ENCODE data around the gene ERBB2.

ERBB2 gene

DNA sequence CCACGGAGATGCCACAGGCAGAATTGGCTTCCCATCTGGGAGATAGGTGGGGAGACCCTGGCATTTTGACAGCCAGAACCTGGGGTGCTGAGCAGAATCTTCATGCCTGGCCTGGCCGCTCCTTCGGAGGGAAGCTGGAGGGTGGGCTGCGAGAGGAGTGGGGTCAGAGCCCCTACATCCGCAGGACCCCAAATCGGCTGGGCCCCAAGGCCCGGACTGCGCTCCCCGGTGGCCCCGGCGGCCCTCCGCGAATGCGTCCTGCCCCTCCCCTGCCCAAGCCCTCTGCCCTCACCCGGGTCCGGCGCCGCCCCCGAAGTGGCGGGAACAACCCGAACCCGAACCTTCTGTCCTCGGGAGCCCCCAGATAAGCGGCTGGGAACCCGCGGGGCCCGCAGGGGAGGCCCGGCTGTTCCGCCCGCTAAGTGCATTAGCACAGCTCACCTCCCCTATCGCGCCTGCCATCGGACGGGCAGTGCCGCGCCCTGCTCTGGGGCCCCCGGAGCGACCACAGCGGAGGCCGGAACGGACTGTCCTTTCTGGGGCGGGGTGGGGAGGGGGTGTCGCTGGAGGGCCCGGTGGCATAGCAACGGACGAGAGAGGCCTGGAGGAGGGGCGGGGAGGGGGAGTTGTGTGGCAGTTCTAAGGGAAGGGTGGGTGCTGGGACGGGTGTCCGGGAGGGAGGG, 32.5 kb upstream of the ERBB2 start:
- peak overlapping the region; percentile 52 for H3K4me3 ChIP-seq (ENCODE audit: low read length)
- H3K36me3 ChIP-seq (ENCODE audit: control insufficient read depth, low read depth, low read length) = no peaks in the 10 kb centered on the region
- H3K9me3 ChIP-seq (ENCODE audit: control insufficient read depth, low read depth, low read length) = no peaks in the 10 kb centered on the region
- no peak overlapping the region for H3K27ac ChIP-seq (ENCODE audit: low read length)
- H3K9ac ChIP-seq (ENCODE audit: low read length) = no peak overlapping the region
- peaks cover 31% of the 10 kb centered on the region for H3K27me3 ChIP-seq (ENCODE audit: control insufficient read depth, insufficient read depth, low read length)
- peaks cover 19% of the 10 kb centered on the region for H3K4me1 ChIP-seq (ENCODE audit: control insufficient read depth, low read depth, low read length)

DNA sequence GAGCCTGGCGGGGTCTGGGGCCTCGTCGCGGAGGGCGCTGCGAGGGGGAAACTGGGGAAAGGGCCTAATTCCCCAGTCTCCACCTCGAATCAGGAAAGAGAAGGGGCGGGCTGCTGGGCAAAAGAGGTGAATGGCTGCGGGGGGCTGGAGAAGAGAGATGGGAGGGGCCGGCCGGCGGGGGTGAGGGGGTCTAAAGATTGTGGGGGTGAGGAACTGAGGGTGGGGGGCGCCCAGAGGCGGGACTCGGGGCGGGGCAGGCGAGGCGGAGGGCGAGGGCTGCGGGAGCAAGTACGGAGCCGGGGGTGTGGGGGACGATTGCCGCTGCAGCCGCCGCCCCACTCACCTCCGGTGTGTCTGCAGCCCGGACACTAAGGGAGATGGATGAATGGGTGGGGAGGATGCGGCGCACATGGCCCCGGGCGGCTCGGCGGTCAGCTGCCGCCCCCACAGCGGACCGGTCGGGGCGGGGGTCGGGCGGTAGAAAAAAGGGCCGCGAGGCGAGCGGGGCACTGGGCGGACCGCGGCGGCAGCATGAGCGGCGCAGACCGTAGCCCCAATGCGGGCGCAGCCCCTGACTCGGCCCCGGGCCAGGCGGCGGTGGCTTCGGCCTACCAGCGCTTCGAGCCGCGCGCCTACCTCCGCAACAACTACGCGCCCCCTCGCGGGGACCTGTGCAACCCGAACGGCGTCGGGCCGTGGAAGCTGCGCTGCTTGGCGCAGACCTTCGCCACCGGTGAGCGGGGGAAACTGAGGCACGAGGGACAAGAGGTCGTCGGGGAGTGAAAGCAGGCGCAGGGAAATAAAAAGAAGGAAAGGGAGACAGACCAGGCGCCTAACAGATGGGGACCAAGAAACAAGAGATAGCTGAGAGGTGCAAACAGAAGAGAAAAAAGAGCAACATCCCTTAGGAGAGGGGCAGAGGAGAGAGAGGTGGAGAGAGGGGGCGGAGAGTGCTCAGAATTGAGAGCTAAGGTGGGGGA, 31.6 kb upstream of the ERBB2 start, which contains the start of gene PNMT:
Gene PNMT, plus strand, starts transcription at position 509 of the 980 bp plus-strand sequence. Its CDS starts 23 bp downstream, at position 532.
- Histone ChIP-seq H3K27me3 (ENCODE audit: control insufficient read depth, insufficient read depth, low read length) (peaks cover 31% of the 10 kb centered on the region), H3K4me3 (ENCODE audit: low read length) (peak within 1 kb of the TSS; percentile 52), H3K27ac (ENCODE audit: low read length) (no peak within 1 kb of the TSS), H3K36me3 (ENCODE audit: control insufficient read depth, low read depth, low read length) (no peaks in the 10 kb centered on the region), H3K4me1 (ENCODE audit: control insufficient read depth, low read depth, low read length) (peaks cover 14% of the 10 kb centered on the region), H3K9me3 (ENCODE audit: control insufficient read depth, low read depth, low read length) (no peaks in the 10 kb centered on the region), H3K9ac (ENCODE audit: low read length) (peak within 1 kb of the TSS; percentile 23)

DNA sequence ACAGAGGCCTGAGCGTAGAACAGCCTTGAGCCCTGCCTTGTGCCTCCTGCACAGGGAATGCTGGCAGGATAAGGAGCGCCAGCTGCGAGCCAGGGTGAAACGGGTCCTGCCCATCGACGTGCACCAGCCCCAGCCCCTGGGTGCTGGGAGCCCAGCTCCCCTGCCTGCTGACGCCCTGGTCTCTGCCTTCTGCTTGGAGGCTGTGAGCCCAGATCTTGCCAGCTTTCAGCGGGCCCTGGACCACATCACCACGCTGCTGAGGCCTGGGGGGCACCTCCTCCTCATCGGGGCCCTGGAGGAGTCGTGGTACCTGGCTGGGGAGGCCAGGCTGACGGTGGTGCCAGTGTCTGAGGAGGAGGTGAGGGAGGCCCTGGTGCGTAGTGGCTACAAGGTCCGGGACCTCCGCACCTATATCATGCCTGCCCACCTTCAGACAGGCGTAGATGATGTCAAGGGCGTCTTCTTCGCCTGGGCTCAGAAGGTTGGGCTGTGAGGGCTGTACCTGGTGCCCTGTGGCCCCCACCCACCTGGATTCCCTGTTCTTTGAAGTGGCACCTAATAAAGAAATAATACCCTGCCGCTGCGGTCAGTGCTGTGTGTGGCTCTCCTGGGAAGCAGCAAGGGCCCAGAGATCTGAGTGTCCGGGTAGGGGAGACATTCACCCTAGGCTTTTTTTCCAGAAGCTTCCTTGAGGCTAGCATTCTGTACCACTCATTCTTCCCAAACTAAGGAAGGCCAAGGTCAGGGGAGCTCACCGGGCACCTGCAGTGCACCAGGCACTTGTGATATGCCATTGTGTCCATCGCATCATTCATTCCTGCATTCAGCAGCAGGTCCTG, 29.7 kb upstream of the ERBB2 start:
- H3K9ac ChIP-seq (ENCODE audit: low read length) = no peak overlapping the region
- H3K36me3 ChIP-seq (ENCODE audit: control insufficient read depth, low read depth, low read length) = no peaks in the 10 kb centered on the region
- peaks cover 5% of the 10 kb centered on the region for H3K4me1 ChIP-seq (ENCODE audit: control insufficient read depth, low read depth, low read length)
- no peak overlapping the region for H3K27ac ChIP-seq (ENCODE audit: low read length)
- no peaks in the 10 kb centered on the region for H3K9me3 ChIP-seq (ENCODE audit: control insufficient read depth, low read depth, low read length)
- H3K4me3 ChIP-seq (ENCODE audit: low read length) = no peak overlapping the region
- H3K27me3 ChIP-seq (ENCODE audit: control insufficient read depth, insufficient read depth, low read length) = peaks cover 31% of the 10 kb centered on the region

DNA sequence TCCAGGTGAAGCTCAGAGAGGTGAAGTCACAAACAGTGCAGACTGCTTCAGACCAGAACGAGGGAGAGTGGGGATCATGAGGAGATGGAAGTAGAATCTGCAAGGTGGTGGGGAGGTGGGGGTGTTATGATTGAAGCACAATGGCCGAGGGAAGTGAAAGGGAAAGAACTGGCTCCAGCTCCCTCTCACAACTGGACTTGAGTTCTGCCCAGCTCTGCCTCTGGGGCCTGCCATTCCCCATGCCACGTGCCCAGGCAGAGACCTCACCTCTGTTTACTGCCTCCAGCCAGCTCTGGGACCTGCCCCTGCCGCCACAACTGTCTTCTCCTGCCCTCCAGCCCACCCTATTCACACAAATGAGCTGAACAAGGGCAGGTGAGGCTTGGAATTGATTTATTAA, 29.1 kb upstream of the ERBB2 start:
- no peaks in the 10 kb centered on the region for H3K9me3 ChIP-seq (ENCODE audit: control insufficient read depth, low read depth, low read length)
- H3K36me3 ChIP-seq (ENCODE audit: control insufficient read depth, low read depth, low read length) = no peaks in the 10 kb centered on the region
- peaks cover 8% of the 10 kb centered on the region for H3K4me1 ChIP-seq (ENCODE audit: control insufficient read depth, low read depth, low read length)
- H3K4me3 ChIP-seq (ENCODE audit: low read length) = no peak overlapping the region
- H3K9ac ChIP-seq (ENCODE audit: low read length) = no peak overlapping the region
- H3K27me3 ChIP-seq (ENCODE audit: control insufficient read depth, insufficient read depth, low read length) = peaks cover 31% of the 10 kb centered on the region
- H3K27ac ChIP-seq (ENCODE audit: low read length) = no peak overlapping the region

DNA sequence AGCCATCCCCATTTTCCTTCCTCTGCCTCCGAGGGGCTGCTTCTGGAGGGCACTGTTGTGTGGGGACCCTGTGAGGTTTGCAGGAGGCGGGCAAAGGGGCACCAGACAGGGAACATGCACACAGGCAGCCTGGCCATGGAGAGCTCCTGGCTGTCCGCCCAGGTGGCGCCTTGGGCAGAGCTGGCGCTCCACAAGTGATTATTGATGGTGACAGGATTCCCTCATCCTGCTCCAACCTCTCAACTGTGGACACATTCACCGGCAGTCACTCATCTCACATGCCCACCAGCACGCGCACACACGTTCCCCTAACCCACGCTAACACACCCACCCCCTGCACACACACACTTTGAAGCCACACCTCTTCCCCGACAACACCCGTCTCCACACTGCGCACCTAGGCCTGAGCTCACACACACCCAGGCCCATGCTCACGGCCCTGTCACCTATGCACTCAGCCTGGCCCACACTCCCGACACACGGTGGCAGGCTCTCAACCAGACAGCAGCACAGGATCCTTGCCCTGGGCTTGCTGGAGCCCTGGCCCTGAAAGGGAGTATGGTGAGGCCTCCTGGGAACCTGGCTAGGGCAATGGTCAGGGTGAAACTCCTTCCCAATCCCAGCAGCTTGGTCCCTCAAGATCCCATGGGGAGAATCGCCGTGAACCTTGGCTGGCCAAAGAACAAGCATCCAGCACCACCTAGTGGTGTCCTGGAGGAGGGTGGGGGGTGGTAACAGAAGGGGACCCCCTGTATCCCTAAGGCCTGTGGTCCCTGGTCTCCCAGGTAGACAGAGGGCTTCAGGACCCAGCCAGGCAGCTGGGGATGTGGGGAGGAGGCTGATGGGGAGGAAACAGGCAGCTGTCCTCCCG, 28.0 kb upstream of the ERBB2 start:
- Histone ChIP-seq H3K9me3 (ENCODE audit: control insufficient read depth, low read depth, low read length) (no peaks in the 10 kb centered on the region), H3K36me3 (ENCODE audit: control insufficient read depth, low read depth, low read length) (no peaks in the 10 kb centered on the region), H3K27ac (ENCODE audit: low read length) (no peak overlapping the region), H3K27me3 (ENCODE audit: control insufficient read depth, insufficient read depth, low read length) (peaks cover 19% of the 10 kb centered on the region), H3K4me1 (ENCODE audit: control insufficient read depth, low read depth, low read length) (peaks cover 7% of the 10 kb centered on the region), H3K4me3 (ENCODE audit: low read length) (no peak overlapping the region), H3K9ac (ENCODE audit: low read length) (no peak overlapping the region)

DNA sequence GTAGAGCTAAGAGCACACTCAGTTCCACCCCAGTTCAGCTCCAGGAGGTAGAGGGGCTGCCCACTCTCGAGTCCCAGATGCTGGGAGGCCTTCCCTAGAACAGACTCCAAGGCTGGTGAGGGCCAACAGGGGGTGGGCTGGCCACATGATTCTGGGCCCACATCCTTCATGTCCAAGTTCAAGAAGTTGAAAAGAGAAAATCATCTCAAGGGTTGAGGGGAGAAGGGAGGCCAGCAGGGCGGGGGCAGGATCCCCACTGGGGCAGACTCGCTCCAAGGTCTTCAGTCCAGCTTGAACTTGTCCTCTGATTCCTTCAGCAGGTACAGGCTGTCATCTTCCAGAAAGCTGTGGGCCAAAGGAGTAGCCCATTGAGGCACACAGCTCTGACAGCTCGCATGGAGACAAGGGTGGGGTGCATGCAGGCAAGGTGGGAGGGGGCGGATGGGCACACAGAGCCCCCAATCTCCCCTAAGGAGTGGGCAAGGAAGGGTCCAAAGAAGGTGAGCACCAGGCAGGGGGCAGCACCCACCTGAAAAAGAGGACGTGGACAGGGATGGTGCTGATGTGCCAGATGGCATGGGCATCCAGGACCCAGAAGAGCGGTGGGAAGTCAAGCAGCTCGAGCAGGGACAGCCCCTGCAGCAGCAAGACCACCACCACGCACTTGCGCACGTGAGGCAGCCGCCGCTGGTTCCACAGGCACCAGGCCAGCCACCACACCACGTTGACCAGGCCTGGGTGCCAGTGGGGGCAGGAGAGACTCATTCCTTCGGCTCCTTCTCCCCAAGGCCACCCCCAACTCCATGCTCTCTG, 27.1 kb upstream of the ERBB2 start:
- no peak overlapping the region for H3K27ac ChIP-seq (ENCODE audit: low read length)
- H3K9ac ChIP-seq (ENCODE audit: low read length) = no peak overlapping the region
- no peaks in the 10 kb centered on the region for H3K36me3 ChIP-seq (ENCODE audit: control insufficient read depth, low read depth, low read length)
- peaks cover 3% of the 10 kb centered on the region for H3K4me1 ChIP-seq (ENCODE audit: control insufficient read depth, low read depth, low read length)
- no peak overlapping the region for H3K4me3 ChIP-seq (ENCODE audit: low read length)
- H3K9me3 ChIP-seq (ENCODE audit: control insufficient read depth, low read depth, low read length) = no peaks in the 10 kb centered on the region
- peaks cover 11% of the 10 kb centered on the region for H3K27me3 ChIP-seq (ENCODE audit: control insufficient read depth, insufficient read depth, low read length)

DNA sequence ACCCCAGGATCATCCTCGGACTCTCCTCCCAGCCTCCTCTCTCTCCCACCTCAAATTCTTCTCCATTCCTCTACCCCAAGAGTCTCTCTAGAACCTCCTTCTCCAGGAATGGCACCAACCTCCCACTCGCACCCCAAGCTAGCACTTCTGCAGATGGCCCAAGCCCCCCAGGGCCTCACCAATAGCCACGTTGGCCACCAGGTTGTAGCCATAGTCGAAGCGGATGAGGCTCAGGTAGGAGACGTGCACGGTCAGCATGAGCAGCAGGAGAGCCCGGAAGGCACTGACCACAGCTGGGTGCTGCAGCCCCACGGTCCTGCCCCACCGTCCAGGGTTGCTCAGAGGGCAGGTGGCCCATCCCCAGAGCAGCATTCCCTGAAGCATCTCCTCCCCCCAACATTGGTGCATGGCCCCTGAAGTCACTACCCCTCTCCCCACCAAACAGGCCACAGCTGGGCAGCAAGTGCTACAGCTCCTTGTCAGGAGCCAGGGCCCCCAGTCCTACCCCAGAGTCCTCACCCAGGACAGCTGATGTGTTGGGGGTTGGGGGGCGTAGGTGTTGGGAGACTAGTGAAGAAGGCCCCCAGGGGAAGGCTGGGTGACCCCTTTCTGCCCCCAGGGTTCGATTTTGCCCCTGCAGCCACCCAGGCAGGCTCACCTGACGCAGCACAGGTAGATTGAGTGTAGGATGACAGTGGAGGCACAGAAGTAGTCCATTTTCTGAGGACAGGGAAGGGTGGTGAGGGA, 26.4 kb upstream of the ERBB2 start:
- Histone ChIP-seq H3K27ac (ENCODE audit: low read length) (no peak overlapping the region), H3K4me3 (ENCODE audit: low read length) (no peak overlapping the region), H3K4me1 (ENCODE audit: control insufficient read depth, low read depth, low read length) (peaks cover 3% of the 10 kb centered on the region), H3K36me3 (ENCODE audit: control insufficient read depth, low read depth, low read length) (no peaks in the 10 kb centered on the region), H3K9me3 (ENCODE audit: control insufficient read depth, low read depth, low read length) (no peaks in the 10 kb centered on the region), H3K9ac (ENCODE audit: low read length) (no peak overlapping the region), H3K27me3 (ENCODE audit: control insufficient read depth, insufficient read depth, low read length) (peaks cover 7% of the 10 kb centered on the region)

DNA sequence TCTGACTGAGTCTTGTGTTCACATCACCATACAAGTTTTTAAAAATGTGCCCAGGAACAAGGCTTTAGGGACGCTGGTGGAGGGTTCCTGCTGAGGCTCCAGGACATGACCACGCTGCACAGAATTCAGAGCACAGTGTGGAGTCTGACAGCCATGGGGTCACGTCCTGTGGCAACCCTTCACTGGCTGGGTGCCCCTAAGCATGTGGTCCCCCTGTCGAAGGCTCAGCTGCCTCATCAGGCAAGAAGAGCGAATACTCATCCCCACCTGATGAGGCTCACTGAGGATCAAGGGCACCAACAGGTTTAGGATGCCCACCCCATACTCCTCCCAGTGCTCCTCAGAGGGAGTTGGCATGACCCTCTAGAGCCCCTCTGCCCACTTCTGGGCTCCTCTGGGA, 25.7 kb upstream of the ERBB2 start:
- Histone ChIP-seq H3K9ac (ENCODE audit: low read length) (no peak overlapping the region), H3K27me3 (ENCODE audit: control insufficient read depth, insufficient read depth, low read length) (peaks cover 3% of the 10 kb centered on the region), H3K27ac (ENCODE audit: low read length) (no peak overlapping the region), H3K36me3 (ENCODE audit: control insufficient read depth, low read depth, low read length) (no peaks in the 10 kb centered on the region), H3K4me1 (ENCODE audit: control insufficient read depth, low read depth, low read length) (peaks cover 3% of the 10 kb centered on the region), H3K4me3 (ENCODE audit: low read length) (no peak overlapping the region), H3K9me3 (ENCODE audit: control insufficient read depth, low read depth, low read length) (no peaks in the 10 kb centered on the region)

DNA sequence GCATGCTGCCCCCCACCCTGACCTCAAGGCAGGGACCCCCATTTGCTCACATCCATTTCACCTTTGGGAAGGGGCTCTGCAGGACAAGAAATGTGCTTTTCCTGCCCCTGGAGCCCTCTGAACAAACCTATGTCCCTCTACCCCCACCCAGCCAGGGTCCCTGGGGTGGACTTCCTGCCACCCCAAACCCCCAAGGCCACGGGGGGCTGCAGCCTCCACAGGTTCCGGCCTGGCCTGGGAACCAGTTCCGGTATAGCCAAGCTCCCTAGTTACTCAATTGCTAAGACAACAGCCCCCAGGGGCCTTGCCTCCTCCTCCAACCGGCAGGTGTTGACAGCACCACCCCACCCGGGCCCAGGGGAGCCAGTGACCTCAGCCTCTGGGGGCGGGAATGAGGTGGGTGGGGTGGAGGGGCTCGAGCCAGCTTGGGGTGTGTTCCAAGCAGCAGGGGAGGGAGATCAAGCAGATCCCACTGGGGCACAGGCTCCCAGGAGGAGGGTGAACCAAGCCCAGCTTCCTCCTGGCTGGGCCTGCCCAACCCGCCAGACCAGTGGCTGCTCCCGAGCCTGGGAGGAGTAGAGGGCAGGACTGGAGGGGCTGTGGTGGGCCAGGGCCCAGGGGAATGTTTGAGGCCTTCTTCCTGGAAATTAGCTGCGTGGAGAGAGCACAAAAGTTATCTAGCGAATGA, 25.0 kb upstream of the ERBB2 start:
- Histone ChIP-seq H3K9me3 (ENCODE audit: control insufficient read depth, low read depth, low read length) (no peaks in the 10 kb centered on the region), H3K36me3 (ENCODE audit: control insufficient read depth, low read depth, low read length) (no peaks in the 10 kb centered on the region), H3K4me3 (ENCODE audit: low read length) (no peak overlapping the region), H3K27ac (ENCODE audit: low read length) (no peak overlapping the region), H3K4me1 (ENCODE audit: control insufficient read depth, low read depth, low read length) (peaks cover 3% of the 10 kb centered on the region), H3K27me3 (ENCODE audit: control insufficient read depth, insufficient read depth, low read length) (no peaks in the 10 kb centered on the region), H3K9ac (ENCODE audit: low read length) (no peak overlapping the region)

All from iPS-18a (cell line).